ENCODE results near the gene LCOR. TPM values are rescaled to one million over a fixed set of nuclear protein-coding genes. Genes with fewer than 3 reads are reported as not detected.

LCOR gene
- total and polyA plus RNA-seq, 8 donors: 4.5 to 34.2 (median 19.5) TPM

DNA sequence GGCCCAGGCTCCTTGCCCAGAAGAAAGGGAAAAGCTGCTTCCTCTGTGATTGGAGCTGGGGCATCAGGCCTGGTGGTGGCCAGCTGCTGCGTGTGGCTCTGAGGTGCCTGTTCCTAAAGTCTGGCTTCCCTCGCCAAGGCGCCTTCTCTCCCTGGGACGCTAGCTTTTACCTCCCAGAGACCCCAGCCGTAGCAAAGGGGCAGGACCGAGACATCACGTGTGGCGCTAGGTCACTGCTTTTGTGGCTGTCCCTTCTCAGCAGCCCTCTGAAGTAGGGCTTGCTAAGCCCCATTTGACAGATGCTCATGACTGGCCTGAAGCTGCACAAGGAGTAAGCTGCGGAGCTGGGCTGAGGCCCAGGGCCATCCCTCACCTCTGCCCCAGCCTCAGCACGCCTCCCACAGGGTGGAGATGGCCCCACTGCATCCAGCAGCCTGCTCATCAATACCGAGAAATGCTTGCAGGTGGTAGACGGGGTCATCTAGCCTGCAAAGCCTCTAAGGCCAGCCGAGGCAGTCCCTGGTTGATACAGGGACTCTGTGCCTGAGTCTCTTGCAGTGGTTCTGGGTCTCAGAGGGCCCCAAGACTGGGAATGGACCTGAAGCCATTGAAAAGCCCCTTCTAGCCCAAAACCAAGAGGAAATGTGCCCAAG, 171.2 kb downstream of the LCOR start:
- H3K9me3 ChIP-seq: no peaks in the 10 kb centered on the region
- TF ChIP-seq, protein P1, sequence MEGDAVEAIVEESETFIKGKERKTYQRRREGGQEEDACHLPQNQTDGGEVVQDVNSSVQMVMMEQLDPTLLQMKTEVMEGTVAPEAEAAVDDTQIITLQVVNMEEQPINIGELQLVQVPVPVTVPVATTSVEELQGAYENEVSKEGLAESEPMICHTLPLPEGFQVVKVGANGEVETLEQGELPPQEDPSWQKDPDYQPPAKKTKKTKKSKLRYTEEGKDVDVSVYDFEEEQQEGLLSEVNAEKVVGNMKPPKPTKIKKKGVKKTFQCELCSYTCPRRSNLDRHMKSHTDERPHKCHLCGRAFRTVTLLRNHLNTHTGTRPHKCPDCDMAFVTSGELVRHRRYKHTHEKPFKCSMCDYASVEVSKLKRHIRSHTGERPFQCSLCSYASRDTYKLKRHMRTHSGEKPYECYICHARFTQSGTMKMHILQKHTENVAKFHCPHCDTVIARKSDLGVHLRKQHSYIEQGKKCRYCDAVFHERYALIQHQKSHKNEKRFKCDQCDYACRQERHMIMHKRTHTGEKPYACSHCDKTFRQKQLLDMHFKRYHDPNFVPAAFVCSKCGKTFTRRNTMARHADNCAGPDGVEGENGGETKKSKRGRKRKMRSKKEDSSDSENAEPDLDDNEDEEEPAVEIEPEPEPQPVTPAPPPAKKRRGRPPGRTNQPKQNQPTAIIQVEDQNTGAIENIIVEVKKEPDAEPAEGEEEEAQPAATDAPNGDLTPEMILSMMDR (IDR thresholded peaks at IDR 0.05): no peak
- H3K4me3 ChIP-seq: no peak overlapping the region
- H3K36me3 ChIP-seq: no peaks in the 10 kb centered on the region
- H3K27me3 ChIP-seq: no peaks in the 10 kb centered on the region
- intact Hi-C loops (cut with DNase I): no loop called here
- no peaks in the 10 kb centered on the region for H3K4me1 ChIP-seq
- FAIRE-seq (no peak), DNase-seq (no peak), ATAC-seq (no peak)
- no peak overlapping the region for H3K27ac ChIP-seq
- WGBS, 2 donors: 90 to 91% methylated on average over 13 of the region's 13 CpGs

DNA sequence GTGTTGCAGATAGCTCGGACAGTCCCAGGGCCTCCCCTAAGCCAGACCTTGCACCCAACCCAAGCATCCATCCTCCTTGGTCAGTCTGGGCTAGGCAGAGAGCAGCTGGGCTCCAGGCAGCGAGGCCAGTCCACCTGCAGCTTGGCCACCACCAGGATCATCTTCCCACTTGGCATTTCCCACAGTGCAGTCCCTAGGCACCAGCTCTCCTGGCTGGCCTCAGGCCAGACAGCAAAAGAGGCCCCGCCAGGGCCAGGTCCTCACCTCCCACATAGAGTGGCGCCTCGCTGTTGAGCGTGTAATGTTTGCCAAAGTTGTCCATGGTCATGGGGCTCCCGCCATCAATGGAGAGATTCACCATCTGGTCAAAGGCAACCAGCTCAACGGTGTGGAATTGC, 171.7 kb downstream of the LCOR start:
- Histone ChIP-seq H3K4me3 (no peak overlapping the region), H3K4me1 (no peaks in the 10 kb centered on the region), H3K27ac (no peak overlapping the region), H3K9me3 (no peaks in the 10 kb centered on the region), H3K36me3 (no peaks in the 10 kb centered on the region), H3K27me3 (no peaks in the 10 kb centered on the region)
- no peak for ATAC-seq
- TF ChIP-seq, protein P1 (IDR thresholded peaks at IDR 0.05): no peak
- no peak for FAIRE-seq
- intact Hi-C loops (cut with DNase I): no loop called here
- DNase-seq: no peak
- WGBS, 2 donors: 94 to 95% methylated on average over 8 of the region's 8 CpGs

DNA sequence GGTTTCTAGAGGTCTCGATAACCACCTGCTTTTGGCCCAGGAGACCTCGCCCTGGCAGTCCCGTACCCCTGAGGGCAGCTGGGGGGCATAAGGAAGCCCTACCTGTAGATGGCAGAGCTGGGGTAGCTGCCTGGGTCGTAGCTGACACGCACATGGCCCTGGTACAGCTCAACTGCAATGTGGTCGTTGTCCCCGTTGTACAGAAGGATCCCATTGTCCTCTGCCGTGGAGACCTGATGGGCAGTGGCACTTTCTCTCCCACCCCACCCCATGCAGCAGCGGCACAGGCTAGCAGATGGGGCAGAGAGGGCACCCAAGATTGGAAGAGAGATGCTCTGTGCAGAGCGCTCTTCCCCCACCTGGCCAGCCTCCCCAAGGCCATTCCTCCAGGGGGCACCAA, 172.5 kb downstream of the LCOR start:
- TF ChIP-seq, protein P1 (IDR thresholded peaks at IDR 0.05): no peak
- no peak overlapping the region for H3K27ac ChIP-seq
- no peak overlapping the region for H3K4me3 ChIP-seq
- no peak for FAIRE-seq
- H3K27me3 ChIP-seq: no peaks in the 10 kb centered on the region
- intact Hi-C loops (cut with DNase I): no loop called here
- ATAC-seq: no peak
- no peaks in the 10 kb centered on the region for H3K36me3 ChIP-seq
- no peak for DNase-seq
- H3K9me3 ChIP-seq: no peaks in the 10 kb centered on the region
- H3K4me1 ChIP-seq: no peaks in the 10 kb centered on the region
- WGBS, 2 donors: 87 to 88% methylated on average over 10 of the region's 10 CpGs

DNA sequence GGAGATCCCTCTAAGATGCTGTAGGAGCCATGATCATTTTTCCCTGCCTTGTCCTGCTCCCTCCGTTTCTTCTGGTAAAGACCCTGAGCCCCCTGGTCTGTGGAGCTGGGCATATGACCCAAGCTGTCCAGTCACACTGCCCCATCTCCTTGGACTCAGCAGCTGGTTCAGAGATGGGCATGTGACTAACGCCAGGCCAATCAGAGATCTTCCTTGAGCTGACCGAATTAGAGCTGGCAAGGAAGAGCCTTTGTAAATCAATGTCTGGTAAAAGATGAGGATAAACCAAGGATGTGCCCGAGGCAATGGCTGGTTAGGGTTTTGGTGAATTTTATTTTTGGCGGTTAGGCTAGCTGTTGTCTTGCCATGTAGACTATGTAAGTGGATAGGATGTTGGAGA, 173.3 kb downstream of the LCOR start:
- FAIRE-seq (no peak), DNase-seq (no peak), ATAC-seq (no peak)
- Histone ChIP-seq H3K27me3 (no peaks in the 10 kb centered on the region), H3K27ac (no peak overlapping the region), H3K9me3 (no peaks in the 10 kb centered on the region), H3K36me3 (no peaks in the 10 kb centered on the region), H3K4me1 (no peaks in the 10 kb centered on the region), H3K4me3 (no peak overlapping the region)
- WGBS, 2 donors: 78 to 86% methylated on average over 5 of the region's 5 CpGs
- intact Hi-C loops (cut with DNase I): no loop called here
- TF ChIP-seq, protein P1 (IDR thresholded peaks at IDR 0.05): no peak

DNA sequence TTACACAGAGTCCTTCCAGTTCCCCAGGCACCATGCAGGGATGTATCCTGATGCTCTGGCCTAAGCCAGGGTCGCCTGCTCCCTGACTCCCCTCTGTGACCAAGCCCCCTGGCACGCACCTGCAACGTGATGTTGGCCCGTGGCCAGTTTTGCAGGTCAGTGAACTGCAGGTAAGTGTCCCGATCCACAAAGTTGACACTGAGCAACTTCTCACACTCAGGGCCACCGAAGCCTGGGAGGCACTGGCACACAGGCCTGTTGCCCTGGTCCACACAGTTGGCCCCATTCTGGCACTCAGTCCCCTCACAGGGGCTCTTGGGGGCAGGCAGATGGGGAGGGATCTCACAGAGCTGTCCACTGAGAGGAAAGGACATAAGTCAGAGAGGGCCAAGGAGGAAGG, 174.3 kb downstream of the LCOR start:
- no peak for ATAC-seq
- no peak for FAIRE-seq
- TF ChIP-seq, protein P1 (IDR thresholded peaks at IDR 0.05): no peak
- DNase-seq: peak in 1 of 6 donors; percentile 68
- no peak overlapping the region for H3K4me3 ChIP-seq
- 63 to 71% methylated on average over 6 of the region's 6 CpGs for WGBS, 2 donors
- intact Hi-C loops (cut with DNase I): no loop called here
- no peaks in the 10 kb centered on the region for H3K4me1 ChIP-seq
- no peaks in the 10 kb centered on the region for H3K9me3 ChIP-seq
- H3K36me3 ChIP-seq: no peaks in the 10 kb centered on the region
- no peak overlapping the region for H3K27ac ChIP-seq
- H3K27me3 ChIP-seq: no peaks in the 10 kb centered on the region
